Skeletal muscle tissue (tissue), 4 donors: ENCODE data around the gene SCUBE1. TPM values are rescaled to one million over a fixed set of nuclear protein-coding genes. Genes with fewer than 3 reads are reported as not detected.

Experiments used
- H3K27ac ChIP-seq: one replicate; pipeline ENCODE4 v1.7.0; 2013; ENCODE audit warnings: mild to moderate bottlenecking, low read depth, low read length, inconsistent platforms
- H3K27me3 ChIP-seq, 3 donors: one replicate each; pipeline ENCODE4 v1.7.0; 2013; ENCODE audit warnings: low read length in 3 of 3; ENCODE audit not compliant: control insufficient read depth in 3 of 3, insufficient read depth in 3 of 3
- H3K36me3 ChIP-seq, 3 donors: one replicate each; pipeline ENCODE4 v1.7.0; 2013; ENCODE audit warnings: low read length in 3 of 3; ENCODE audit not compliant: control insufficient read depth in 3 of 3, insufficient read depth in 3 of 3
- H3K4me1 ChIP-seq, 3 donors: one replicate each; pipeline ENCODE4 v1.7.0; 2013; ENCODE audit warnings: low read length in 3 of 3, mild to moderate bottlenecking in 3 of 3; ENCODE audit not compliant: control insufficient read depth in 3 of 3, insufficient read depth in 3 of 3
- H3K4me3 ChIP-seq, 3 donors: one replicate each; pipeline ENCODE4 v1.7.0; 2013; ENCODE audit warnings: low read length in 3 of 3
- H3K9ac ChIP-seq, 3 donors: one replicate each; pipeline ENCODE4 v1.7.0; 2013; ENCODE audit warnings: low read length in 3 of 3, mild to moderate bottlenecking in 3 of 3, moderate library complexity in 2 of 3, low read depth in 1 of 3
- H3K9me3 ChIP-seq, 3 donors: one replicate each; pipeline ENCODE4 v1.7.0; 2013; ENCODE audit warnings: low read length in 3 of 3; ENCODE audit not compliant: control insufficient read depth in 3 of 3
- total RNA-seq: library from RNA; depleted of rRNA; stranded (reverse); fragments of >200 nt; gene quantifications from one replicate; pipeline ENCODE4 v1.2.3, GENCODE V29; 2014
- donor health status: Osteomylitis.

SCUBE1 gene
- total RNA-seq, 1 donor from 2014 or later = under 0.01 TPM

DNA sequence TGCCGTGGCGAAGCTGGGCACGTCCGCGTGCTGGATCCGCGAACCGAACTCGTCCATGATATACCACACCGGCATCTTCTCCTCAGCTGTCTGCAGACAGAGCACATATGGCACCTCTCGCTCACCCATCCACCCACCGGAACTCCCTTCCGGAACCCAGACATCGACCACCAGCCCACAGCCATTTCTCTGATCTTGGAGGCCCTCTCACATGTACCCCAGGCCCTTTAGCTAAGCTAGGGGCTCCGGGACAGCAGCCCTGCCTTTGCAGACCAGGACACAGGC is 163.3 kb downstream of the SCUBE1 start:
- Histone ChIP-seq H3K9me3 (no peaks in the 10 kb centered on the region), H3K4me1 (no peaks in the 10 kb centered on the region), H3K4me3 (no peak overlapping the region), H3K9ac (no peak overlapping the region), H3K27me3 (no peaks in the 10 kb centered on the region), H3K36me3 (peaks cover 20 to 35% (median 35%) of the 10 kb centered on the region in 3 donors), H3K27ac (no peak overlapping the region)

DNA sequence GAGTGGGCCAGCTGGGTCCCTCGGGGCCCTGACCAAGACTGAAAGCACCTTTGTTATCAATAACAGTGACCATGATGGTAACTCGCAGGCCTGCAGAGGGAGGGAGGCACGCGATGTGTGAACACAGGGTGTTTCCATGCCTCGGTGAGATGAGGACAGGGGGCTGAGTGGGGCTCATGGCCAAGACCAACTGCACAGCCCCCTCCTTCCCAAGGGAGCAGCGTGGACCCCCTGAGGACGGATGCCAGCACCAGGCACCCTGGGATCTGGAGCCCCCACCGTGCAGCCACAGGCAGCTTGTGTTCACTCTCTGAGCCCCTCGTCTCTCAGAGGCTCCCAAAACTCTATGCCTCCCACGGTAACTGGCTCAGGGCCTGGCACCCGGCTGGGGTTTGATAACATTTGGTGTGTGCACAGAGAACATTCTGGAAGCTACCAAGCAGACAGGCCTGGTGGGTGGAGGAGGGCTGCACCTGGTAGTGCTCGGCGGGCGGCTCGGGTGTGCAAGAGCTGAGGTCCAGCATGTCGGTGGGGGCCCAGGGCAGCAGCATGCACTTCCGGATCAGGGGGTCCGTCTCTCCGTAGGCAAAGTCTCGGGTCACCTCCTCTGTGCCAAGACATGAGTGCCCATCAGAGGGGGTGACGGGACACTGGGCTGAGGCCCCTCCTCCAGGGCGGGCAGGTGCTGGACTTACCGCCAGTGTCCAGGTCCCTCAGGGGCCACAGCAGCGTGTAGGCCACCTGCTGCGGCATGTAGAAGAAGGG is 163.8 kb downstream of the SCUBE1 start:
- H3K4me1 ChIP-seq = no peaks in the 10 kb centered on the region
- H3K27me3 ChIP-seq = no peaks in the 10 kb centered on the region
- peaks cover 22 to 41% (median 35%) of the 10 kb centered on the region in 3 donors for H3K36me3 ChIP-seq
- H3K4me3 ChIP-seq = no peak overlapping the region
- no peak overlapping the region for H3K27ac ChIP-seq
- no peak overlapping the region for H3K9ac ChIP-seq
- H3K9me3 ChIP-seq = no peaks in the 10 kb centered on the region

DNA sequence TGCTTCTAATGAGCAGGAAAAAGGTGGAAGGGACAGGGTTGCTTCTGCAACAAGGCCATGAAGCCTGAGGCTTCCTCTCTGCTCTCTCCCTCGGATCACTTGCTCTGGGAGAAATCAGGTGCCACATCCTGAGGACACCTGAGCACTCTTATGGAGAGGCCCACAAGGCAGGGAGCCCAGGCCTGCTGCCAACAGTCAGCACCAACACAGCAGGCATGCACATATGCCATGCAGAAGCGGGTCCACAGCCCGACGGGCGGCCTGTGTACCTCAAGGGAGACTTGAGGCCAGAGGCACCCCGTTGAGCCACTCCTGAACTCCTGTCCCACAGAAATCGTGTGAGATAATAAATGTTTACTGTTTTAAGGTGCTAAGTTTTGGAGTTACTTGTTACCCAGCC is 165.7 kb downstream of the SCUBE1 start:
- Histone ChIP-seq H3K4me3 (no peak overlapping the region), H3K27ac (no peak overlapping the region), H3K4me1 (no peaks in the 10 kb centered on the region), H3K27me3 (no peaks in the 10 kb centered on the region), H3K36me3 (peaks cover 35 to 57% (median 43%) of the 10 kb centered on the region in 3 donors), H3K9me3 (no peaks in the 10 kb centered on the region), H3K9ac (no peak overlapping the region)

DNA sequence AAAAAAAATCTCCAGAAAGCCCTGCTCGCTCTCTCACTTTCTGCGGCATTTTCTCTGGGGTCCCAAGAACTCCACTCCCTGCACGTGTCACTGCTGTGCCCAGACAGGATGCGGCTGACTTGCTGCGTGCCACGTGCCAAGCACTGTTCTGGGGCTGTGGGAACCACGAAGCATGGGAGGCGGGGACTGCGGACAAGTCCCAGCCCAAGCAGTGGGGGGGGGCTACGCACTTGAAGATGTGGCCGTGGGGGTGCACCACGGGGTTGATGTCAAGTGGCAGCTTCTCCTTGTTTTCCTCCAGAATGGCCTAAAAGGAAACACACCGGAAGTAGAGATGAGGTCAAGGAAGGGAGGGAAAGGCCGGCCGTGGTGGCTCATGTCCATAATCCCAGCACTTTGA is 167.1 kb downstream of the SCUBE1 start:
- H3K4me1 ChIP-seq = no peaks in the 10 kb centered on the region
- H3K4me3 ChIP-seq = no peak overlapping the region
- H3K36me3 ChIP-seq = peaks cover 48 to 67% (median 54%) of the 10 kb centered on the region in 3 donors
- H3K27me3 ChIP-seq = no peaks in the 10 kb centered on the region
- no peaks in the 10 kb centered on the region for H3K9me3 ChIP-seq
- no peak overlapping the region for H3K27ac ChIP-seq
- no peak overlapping the region for H3K9ac ChIP-seq

DNA sequence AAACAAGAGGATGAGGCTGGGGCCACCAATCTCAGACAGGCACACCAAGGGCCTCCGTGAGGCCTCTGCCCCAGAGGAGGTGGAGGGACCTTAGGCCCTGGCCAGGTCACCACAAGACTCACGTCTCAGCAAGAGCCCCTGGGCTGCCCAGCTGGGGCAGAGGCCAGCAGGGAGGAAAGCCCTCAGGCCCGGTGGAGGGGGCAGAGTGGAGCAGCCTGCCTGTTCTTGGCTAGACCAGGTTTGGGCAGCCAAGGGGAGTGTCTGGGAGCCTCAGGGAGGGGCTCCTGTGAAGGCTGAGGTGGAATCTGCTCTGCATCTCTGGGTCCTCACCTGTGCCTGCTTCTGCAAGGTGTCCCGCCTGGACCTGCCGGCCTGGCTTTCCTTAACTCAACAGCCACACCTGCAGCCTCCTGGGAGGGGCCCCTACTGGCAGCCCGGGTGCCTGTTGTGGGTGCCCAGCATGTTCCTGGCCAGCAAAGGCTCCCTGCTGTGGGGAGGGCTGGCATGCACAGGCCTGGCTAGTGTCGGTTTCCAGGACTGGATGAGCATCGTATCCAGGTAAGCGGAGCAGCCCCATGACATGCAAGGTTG is 168.1 kb downstream of the SCUBE1 start:
- H3K9ac ChIP-seq = no peak overlapping the region
- no peak overlapping the region for H3K27ac ChIP-seq
- no peaks in the 10 kb centered on the region for H3K4me1 ChIP-seq
- no peak overlapping the region for H3K4me3 ChIP-seq
- H3K9me3 ChIP-seq = no peaks in the 10 kb centered on the region
- H3K36me3 ChIP-seq = peaks cover 54 to 64% (median 60%) of the 10 kb centered on the region in 3 donors
- H3K27me3 ChIP-seq = no peaks in the 10 kb centered on the region

DNA sequence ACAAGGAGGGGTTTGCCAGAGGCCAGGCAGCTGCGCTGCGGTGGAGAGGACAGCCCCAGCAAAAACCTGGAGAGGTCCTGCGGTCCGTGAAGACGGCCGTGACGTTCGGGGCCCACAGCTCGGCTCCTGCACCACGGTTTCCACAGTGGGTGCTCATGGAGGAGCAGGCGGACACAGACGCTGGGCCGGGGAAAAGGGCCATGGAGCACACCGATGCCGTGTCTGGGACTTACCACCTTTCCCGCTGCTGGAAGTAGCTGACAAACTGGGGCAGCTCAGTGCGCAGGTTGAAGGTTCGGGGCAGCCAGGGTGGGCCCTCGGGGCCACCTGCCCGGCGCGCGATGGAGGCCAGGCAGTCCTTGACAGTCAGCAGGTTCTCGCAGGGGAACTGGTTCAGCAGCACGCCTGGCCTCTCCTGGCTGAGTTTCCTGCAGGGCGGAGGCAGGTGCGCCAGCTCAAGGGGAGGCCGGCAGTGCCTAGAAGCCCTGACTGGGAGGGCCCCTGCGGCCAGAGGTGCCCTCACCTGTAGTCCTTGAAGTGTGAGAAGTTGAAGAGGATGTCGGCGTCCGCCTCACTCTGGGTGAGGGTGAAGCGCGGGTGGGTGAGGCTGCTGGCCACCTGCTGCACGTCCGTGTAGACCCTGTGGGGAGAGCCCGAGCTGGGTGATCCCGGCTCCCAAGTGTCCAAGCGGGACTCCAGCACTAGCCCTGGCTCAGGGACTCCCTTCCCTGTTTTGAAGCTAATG is 169.0 kb downstream of the SCUBE1 start:
- Histone ChIP-seq H3K36me3 (peaks cover 50 to 58% (median 56%) of the 10 kb centered on the region in 3 donors), H3K9me3 (no peaks in the 10 kb centered on the region), H3K4me3 (no peak overlapping the region), H3K27ac (no peak overlapping the region), H3K27me3 (no peaks in the 10 kb centered on the region), H3K4me1 (no peaks in the 10 kb centered on the region), H3K9ac (no peak overlapping the region)

DNA sequence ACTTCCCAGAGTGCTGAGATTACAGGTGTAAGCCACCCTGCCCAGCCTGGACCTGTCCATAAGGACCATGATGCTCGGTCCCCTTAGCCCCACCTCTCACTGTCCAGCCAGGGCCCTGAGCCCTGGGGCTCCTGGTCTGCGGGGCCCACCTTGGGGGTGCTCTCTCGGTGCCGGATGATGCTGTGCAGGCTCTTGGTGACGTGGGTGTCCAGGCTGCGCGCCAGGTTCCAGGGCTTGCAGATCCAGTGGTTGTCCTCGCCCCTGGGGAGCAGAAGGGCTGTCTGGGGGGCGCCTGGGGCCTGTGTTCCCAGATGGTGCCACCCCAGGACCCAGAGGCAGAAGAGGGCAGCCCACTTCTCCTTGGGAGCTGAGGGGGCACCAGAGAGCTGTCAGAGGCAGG is 169.6 kb downstream of the SCUBE1 start:
- Histone ChIP-seq H3K4me1 (no peaks in the 10 kb centered on the region), H3K9me3 (no peaks in the 10 kb centered on the region), H3K27me3 (no peaks in the 10 kb centered on the region), H3K36me3 (peaks cover 45 to 57% (median 52%) of the 10 kb centered on the region in 3 donors), H3K27ac (no peak overlapping the region), H3K4me3 (no peak overlapping the region), H3K9ac (no peak overlapping the region)

DNA sequence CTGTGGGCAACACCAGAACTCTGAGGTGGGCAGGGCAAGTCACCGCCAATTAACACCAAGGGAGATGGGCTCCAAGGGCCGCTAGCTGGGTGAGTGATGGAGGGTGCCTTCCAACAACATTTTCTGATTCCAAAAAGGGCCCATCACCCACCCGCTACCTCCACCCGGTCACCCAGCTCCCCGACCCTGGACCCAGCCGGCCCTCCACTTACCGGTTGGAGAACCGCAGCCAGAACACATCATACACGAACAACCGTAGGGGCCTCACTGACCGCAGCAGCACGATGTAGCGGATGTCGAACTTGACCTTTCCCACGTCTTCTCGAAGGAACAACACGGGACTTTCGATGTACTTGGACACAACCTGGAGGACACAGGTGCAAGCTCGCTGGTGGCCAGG is 171.0 kb downstream of the SCUBE1 start:
- Histone ChIP-seq H3K9me3 (no peaks in the 10 kb centered on the region), H3K4me3 (no peak overlapping the region), H3K4me1 (no peaks in the 10 kb centered on the region), H3K27me3 (no peaks in the 10 kb centered on the region), H3K9ac (no peak overlapping the region), H3K27ac (no peak overlapping the region), H3K36me3 (peaks cover 50 to 67% (median 54%) of the 10 kb centered on the region in 3 donors)

DNA sequence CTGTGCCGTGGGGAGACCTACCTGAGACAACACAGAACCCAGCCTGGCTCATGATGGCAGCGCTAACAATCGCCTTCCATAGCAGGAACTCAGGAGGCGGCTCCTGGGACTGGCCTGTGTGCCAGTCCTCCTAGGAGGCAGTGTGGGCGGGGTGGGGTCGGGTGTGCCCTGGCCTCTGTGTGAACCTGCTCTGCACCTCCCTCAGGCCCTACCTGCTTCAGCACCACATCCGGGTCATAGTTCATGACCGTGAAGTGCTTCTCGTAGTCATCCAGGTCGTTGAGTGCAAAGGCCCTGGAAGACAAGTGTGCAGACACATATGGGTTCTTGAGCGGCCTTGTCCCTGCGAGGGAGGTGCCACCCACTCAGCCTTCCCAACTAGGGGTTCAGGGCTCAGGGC is 171.6 kb downstream of the SCUBE1 start:
- Histone ChIP-seq H3K36me3 (peaks cover 50 to 70% (median 54%) of the 10 kb centered on the region in 3 donors), H3K27ac (no peak overlapping the region), H3K27me3 (no peaks in the 10 kb centered on the region)

DNA sequence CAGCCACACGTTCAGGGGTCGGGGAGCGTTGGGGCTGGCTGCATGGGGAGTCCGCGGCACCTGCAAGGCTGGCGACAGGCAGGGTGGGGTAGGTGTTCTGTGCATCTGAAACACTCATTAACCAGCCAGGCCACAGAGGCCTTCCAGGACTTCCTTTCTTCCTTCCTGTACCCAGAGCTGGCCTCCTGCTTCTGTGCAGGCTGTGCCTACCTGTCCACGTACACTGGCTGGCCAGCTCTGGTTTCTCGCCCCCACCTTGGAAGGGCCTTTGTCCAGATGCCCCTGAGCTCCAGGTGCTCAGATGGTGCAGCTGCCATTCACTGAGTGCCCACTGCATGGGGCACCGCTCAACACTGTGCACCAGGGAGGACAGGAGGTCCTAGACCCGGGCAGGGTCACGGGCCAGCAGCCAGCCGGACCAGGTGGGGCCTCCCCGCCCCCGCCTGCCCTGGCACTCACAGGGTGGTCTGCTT is 172.1 kb downstream of the SCUBE1 start:
- no peak overlapping the region for H3K4me3 ChIP-seq
- peaks cover 50 to 71% (median 51%) of the 10 kb centered on the region in 3 donors for H3K36me3 ChIP-seq
- no peak overlapping the region for H3K9ac ChIP-seq
- H3K9me3 ChIP-seq = no peaks in the 10 kb centered on the region
- H3K27ac ChIP-seq = no peak overlapping the region
- H3K4me1 ChIP-seq = no peaks in the 10 kb centered on the region
- no peaks in the 10 kb centered on the region for H3K27me3 ChIP-seq

More for the DNA sequence above, 171.6 kb downstream of the SCUBE1 start:
- no peak overlapping the region for H3K9ac ChIP-seq
- H3K9me3 ChIP-seq = no peaks in the 10 kb centered on the region
- no peaks in the 10 kb centered on the region for H3K4me1 ChIP-seq
- H3K4me3 ChIP-seq = no peak overlapping the region
